ENCODE results near the gene TSC22D1.
"Not testable (repeated sequence)": the region's sequence is repeated elsewhere in the genome, so short reads cannot be mapped to it uniquely, and the experiment has no call there.

The TSC22D1 gene

DNA sequence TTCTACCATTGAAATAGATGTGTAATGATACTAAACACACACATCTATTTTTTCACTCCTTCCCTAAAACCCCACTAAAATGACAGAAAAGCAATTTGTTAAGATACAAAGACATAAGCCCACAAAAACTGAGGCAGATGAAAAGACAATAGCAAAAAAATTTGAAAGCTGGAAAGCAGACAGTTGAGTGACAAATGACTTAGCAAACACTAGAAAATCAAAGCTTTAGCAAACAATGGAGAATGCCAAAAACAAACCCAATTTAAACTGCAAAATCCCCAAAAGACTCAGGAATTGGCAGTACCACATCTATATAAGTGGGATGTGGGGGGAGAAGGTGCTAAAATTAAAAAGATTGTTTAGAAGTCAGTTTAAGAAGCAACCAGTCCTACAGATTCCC is 9.5 kb downstream of the TSC22D1 start:
- peak; percentile 55 for FAIRE-seq

- FAIRE-seq, result no peak
Observed at GRCh38 chr13:44565881-44566280, 10.2 kb downstream of the TSC22D1 start.

- no peak for FAIRE-seq
Observed at GRCh38 chr13:44564936-44565335, 11.2 kb downstream of the TSC22D1 start.

DNA sequence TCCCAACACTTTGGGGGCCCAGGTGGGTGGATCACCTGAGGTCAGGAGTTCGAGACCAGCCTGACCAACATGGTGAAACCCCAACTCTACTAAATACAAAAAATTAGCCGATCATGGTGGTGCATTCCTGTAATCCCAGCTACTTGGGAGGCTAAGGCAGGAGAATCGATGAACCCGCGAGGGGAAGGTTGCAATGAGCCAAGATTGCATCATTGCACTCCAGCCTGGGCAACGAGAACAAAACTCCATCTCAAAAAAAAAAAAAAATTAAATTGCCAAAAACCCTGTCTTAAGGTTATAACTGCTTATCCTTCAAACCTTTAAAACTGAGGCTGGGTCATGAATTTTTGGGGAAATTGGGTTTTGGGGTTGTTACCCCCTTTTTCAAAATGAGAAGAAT is 13.3 kb downstream of the TSC22D1 start:
- FAIRE-seq, result not testable (repeated sequence)

GRCh38 chr13:44561351-44561750 is 14.8 kb downstream of the TSC22D1 start:
- no peak for FAIRE-seq

DNA sequence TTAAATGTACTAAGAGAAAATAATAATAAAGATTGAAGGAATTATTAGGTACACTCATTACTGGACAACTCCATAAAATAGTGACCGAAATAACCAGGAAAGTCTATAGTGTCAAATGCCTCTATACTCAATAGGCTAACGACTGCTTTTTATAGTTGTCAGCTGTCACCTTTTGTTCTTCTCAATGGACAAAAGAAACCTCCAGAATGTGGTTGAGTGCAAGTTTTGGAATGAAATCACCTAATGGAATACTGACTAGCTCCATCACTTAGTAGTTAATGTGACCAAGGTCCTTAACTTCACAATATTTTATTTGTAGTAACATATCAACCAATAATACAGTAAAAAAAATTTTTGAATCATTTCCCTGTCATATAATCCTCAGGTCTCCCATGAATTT is 18.1 kb downstream of the TSC22D1 start:
- no peak for FAIRE-seq

- no peak for FAIRE-seq
Observed at GRCh38 chr13:44555207-44555606, 20.9 kb downstream of the TSC22D1 start.

DNA sequence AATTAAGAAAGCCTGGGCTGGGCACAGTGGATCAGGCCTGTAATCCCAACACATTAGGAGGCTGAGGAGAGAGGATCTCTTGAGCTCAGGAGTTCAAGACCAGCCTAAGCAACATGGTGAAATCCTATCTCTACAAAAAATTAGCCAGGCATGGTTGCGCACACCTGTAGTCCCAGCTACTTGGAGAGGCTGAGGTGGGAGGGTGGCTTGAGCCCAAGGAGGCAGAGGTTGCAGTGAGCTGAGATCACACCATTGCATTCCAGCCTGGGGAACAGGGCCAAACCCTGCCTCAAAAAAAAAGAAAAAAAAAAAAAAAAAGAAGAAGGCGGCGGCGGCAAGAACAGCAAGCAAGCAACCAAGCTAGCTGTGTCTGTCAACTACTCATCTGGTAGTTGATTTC is 26.7 kb downstream of the TSC22D1 start:
- no peak for FAIRE-seq

GRCh38 chr13:44546164-44546563 is 30.0 kb downstream of the TSC22D1 start:
- FAIRE-seq, result peak; percentile 49

DNA sequence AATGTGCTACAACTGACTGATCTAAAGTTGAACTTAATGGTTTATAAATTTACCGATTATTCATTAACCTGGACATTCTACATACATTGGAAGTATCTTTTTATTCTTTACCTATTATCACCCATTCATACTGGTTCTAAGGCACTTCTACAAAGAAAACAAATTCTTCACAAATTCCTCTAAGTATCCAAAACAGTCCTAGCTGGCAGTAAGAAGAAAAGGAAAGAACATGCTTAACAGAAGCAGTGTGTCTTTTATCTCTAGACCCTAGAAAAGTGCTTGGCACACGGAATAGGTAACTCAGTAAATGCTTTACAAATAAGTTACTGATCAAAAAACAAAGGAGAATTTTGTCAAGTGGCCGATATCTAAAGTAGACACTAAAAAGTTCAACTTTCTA is 32.8 kb downstream of the TSC22D1 start:
- FAIRE-seq, result no peak

- no peak for FAIRE-seq
Observed at GRCh38 chr13:44542361-44542760, 33.8 kb downstream of the TSC22D1 start.

- FAIRE-seq, result peak; percentile 93
Observed at GRCh38 chr13:44541601-44542000, 34.5 kb downstream of the TSC22D1 start.

DNA sequence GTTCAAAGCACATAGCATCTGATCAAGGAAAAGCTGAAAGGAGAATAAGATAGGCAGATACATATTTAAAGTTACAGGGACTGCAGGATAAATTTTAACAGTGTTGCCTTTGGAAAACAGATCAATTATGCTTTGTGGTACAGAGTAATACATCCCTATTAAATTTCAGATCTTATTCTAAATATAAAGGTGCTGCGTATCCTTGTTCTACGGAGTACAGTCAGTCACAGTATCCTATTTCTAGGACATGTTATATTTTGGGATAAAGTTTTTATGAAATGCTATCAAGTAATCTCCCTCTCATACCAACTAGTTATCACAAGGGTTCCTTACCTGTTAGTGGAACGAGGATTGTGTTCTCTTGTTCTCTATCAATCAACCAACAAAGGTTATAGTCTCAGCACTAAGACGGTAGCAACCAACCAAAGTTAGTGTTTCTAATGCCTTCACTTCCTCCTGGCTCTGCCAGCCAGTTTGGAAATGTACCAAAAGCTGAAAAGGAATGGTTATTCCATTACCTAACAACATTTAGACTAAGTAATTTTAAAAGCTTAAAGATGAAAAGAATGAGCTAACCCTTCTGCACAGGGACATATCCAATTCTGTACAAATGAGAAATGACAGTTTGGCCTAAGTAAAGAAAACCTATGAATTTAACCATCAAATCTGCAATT is 35.2 kb downstream of the TSC22D1 start:
- peak; percentile 47 for FAIRE-seq

DNA sequence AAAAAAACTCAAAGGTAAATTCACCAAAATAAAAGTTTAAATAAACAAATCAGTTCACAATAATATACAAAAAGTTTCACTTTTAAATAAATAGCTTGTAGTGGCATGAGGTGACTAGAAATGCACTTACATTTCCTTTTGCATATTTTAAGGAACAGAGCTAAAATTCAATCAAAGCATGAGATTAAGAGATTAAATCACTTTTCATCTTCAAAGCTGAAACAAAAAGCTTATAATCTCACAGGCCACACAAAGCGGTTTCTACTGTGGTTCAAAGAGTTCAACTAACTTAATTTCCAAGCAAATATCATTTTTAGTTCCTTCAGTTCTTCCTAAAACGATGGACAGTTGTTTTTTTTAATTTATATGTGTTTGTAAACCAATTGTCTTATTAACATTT is 38.9 kb downstream of the TSC22D1 start:
- FAIRE-seq, result no peak

GRCh38 chr13:44523146-44524015 is 52.7 kb downstream of the TSC22D1 start:
- peak; percentile 76 for FAIRE-seq

- no peak for FAIRE-seq
Observed at GRCh38 chr13:44519642-44520041, 56.5 kb downstream of the TSC22D1 start.

- FAIRE-seq, result no peak
Observed at GRCh38 chr13:44516771-44517170, 59.4 kb downstream of the TSC22D1 start.

- FAIRE-seq, result no peak
Observed at GRCh38 chr13:44514278-44514677, 61.9 kb downstream of the TSC22D1 start.

- FAIRE-seq, result not testable (repeated sequence)
Observed at GRCh38 chr13:44509853-44510252, 66.3 kb downstream of the TSC22D1 start.

DNA sequence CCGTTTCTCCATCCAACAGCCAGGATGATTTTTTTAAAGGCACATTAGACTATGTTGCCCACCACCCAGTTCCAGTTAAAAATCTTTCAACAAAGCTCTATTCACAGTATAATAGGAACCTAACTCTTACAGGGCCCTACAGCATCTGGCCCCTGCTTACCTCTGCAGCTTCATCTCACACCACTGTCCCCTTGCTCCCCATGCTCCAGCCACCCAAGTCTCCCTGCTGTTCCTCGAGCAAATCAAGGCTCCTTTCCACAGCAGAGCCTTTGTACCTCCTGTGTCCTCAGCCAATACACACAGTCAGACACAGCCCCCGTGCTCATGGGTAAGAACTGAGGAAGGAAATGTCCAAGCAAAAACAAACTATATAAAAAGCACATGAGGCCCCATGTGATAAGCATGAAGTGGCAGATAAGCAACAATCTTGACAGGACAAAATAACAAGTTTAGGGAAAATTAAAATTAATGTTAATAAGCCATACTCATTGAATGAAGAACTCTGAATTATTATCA is 67.5 kb downstream of the TSC22D1 start:
- no peak for FAIRE-seq

- no peak for FAIRE-seq
Observed at GRCh38 chr13:44507639-44508038, 68.5 kb downstream of the TSC22D1 start.

DNA sequence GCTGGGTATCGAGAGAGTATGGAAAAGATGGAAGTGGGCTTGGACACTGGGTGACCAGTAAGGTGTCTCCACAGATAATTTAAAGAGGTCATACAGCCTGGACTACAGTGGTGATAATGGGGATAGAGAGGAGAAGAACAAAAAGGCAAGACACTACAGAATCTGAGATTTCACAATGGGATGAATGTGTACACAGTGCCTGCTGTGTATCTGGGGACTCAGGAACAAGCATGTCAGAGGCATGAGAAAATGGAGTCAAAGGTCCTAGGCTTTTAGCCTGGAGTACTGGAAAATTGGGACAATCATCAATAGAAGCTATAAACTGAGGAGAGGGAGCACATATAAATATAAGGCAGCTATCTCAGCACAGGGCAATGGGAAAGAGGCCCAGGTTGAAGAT is 69.4 kb downstream of the TSC22D1 start:
- no peak for FAIRE-seq

GRCh38 chr13:44506251-44506650 is 69.9 kb downstream of the TSC22D1 start:
- no peak for FAIRE-seq

DNA sequence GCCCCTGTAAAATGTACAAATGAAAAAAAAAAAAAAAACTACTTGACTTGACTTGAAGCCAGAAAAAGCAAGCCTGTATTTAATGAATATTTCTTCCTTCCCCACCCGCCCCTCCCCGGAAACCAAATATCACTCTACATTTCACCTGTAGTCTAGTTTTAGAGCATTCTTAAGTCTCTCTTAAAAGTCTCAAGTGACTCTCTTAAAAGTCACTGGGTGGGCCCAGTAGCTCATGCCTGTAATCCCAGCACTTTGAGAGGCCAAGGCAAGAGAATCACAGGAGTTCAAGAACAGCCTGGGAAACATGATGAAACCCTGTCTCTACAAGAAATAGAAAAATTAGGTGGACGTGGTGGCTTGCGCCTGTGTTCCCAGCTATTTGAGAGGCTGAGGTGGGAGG is 72.0 kb downstream of the TSC22D1 start:
- no peak for FAIRE-seq
